ENCODE measurements around the gene KIFC3. TPM values are rescaled to one million over a fixed set of nuclear protein-coding genes. Genes with fewer than 3 reads are reported as not detected.

The KIFC3 gene
- total RNA-seq, 1 donor from 2014 or later = 27.6 TPM

GRCh38 chr16:57810197-57811031, 8.1 kb upstream of the KIFC3 start:
- H3K27me3 Mint-ChIP-seq = peaks cover 8% of the 10 kb centered on the region
- no peak for TF ChIP-seq CTCF (IDR thresholded peaks at IDR 0.05; ENCODE audit: unreplicated experiment)
- no peaks in the 10 kb centered on the region for H3K9me3 Mint-ChIP-seq (ENCODE audit: low read depth)
- H3K27ac Mint-ChIP-seq = peak overlapping the region; percentile 94
- DNase-seq (ENCODE audit: low spot score, unreplicated experiment) = peak; percentile 38
- H3K4me3 Mint-ChIP-seq (ENCODE audit: low read depth) = no peak overlapping the region
- peaks cover 36% of the 10 kb centered on the region for H3K4me1 Mint-ChIP-seq (ENCODE audit: low read depth)
- no peaks in the 10 kb centered on the region for H3K36me3 Mint-ChIP-seq (ENCODE audit: insufficient read depth)

- no peaks in the 10 kb centered on the region for H3K9me3 Mint-ChIP-seq (ENCODE audit: low read depth)
- no peak for TF ChIP-seq CTCF (IDR thresholded peaks at IDR 0.05; ENCODE audit: unreplicated experiment)
- peaks cover 8% of the 10 kb centered on the region for H3K27me3 Mint-ChIP-seq
- no peak overlapping the region for H3K4me3 Mint-ChIP-seq (ENCODE audit: low read depth)
- H3K27ac Mint-ChIP-seq = peak overlapping the region; percentile 94
- peaks cover 36% of the 10 kb centered on the region for H3K4me1 Mint-ChIP-seq (ENCODE audit: low read depth)
- DNase-seq (ENCODE audit: low spot score, unreplicated experiment) = no peak
- H3K36me3 Mint-ChIP-seq (ENCODE audit: insufficient read depth) = no peaks in the 10 kb centered on the region
Measured at GRCh38 chr16:57809276-57810196, 7.2 kb upstream of the KIFC3 start.

- Mint-ChIP-seq H3K9me3 (ENCODE audit: low read depth) (no peaks in the 10 kb centered on the region), H3K4me3 (ENCODE audit: low read depth) (peak overlapping the region; percentile 29)
Measured at GRCh38 chr16:57808589-57809228, 6.4 kb upstream of the KIFC3 start.

GRCh38 chr16:57807968-57808528, 5.8 kb upstream of the KIFC3 start:
- no peak for TF ChIP-seq CTCF (IDR thresholded peaks at IDR 0.05; ENCODE audit: unreplicated experiment)

More at GRCh38 chr16:57808589-57809228, 6.4 kb upstream of the KIFC3 start:
- Mint-ChIP-seq H3K27me3 (peaks cover 8% of the 10 kb centered on the region), H3K36me3 (ENCODE audit: insufficient read depth) (no peaks in the 10 kb centered on the region), H3K4me1 (ENCODE audit: low read depth) (peaks cover 39% of the 10 kb centered on the region), H3K27ac (peak overlapping the region; percentile 8)
- TF ChIP-seq CTCF (IDR thresholded peaks at IDR 0.05; ENCODE audit: unreplicated experiment) = no peak
- DNase-seq (ENCODE audit: low spot score, unreplicated experiment) = no peak

More at GRCh38 chr16:57807968-57808528, 5.8 kb upstream of the KIFC3 start:
- H3K27ac Mint-ChIP-seq = peak overlapping the region; percentile 8
- no peaks in the 10 kb centered on the region for H3K9me3 Mint-ChIP-seq (ENCODE audit: low read depth)
- peak; percentile 27 for DNase-seq (ENCODE audit: low spot score, unreplicated experiment)
- peak overlapping the region; percentile 29 for H3K4me3 Mint-ChIP-seq (ENCODE audit: low read depth)
- H3K27me3 Mint-ChIP-seq = peaks cover 8% of the 10 kb centered on the region
- peaks cover 46% of the 10 kb centered on the region for H3K4me1 Mint-ChIP-seq (ENCODE audit: low read depth)
- no peaks in the 10 kb centered on the region for H3K36me3 Mint-ChIP-seq (ENCODE audit: insufficient read depth)
